ENCODE measurements around the gene CETN1.
A peak's percentile ranks its signal among the peaks of the same experiment; 100 is the strongest.

Gene CETN1

DNA sequence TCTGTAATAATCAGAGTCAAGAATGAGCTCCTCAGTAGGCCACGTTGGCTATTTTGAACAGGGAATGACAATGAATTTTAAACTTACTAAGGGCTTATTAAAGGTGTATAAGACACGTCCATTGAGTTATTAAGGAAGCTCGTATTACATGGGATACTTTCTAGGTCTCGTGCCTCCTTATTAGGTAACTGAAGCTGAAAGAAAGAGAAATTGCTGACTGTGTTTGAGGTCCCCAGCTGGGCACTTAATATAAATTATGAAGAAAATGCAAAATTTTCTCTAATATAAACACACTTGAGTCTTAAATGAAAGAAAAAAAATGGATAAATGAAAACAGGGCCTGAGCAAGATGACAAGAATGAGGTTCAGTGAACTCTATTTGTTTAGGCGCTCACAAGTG lies 38.4 kb downstream of the CETN1 start:
- DNase-seq (ENCODE audit: extremely low read depth in 1 of 2, low read depth in 1 of 2): no peak

DNA sequence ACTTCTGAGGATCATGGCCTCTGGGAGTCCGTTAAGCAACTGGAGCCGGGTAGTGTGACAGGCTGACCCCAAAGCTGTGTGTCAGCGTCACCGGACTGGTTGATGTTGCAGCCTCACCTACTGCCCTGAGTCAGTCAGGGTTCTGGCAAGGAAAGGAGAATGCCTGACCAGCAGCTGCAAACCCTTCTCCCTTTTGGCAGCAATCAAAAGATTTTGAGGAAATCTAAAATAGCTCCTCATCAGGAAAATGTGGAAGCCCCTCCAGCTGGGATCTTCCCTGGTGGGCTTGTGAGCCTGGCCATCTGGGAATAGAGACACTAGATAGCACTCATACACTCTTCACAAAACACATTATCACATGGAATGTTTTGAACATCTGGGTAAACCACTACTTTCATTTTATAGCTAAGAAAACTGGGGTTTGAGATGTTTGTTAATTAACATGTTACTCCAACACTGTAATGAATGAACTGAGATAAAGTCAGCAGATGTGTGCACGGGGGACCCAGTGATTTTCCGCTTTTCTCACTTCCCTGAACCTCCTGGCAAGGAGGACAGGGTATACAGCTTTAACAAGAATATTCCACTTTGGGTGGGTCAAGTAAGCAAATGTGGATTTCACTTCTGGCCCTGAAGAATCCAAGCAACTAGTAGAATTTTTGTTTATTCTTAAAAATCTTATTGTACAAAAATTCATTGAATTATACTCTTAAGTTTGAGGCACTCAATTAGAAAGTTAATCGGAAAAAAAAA lies 41.3 kb downstream of the CETN1 start:
- no peak for DNase-seq (ENCODE audit: extremely low read depth in 1 of 2, low read depth in 1 of 2)

DNA sequence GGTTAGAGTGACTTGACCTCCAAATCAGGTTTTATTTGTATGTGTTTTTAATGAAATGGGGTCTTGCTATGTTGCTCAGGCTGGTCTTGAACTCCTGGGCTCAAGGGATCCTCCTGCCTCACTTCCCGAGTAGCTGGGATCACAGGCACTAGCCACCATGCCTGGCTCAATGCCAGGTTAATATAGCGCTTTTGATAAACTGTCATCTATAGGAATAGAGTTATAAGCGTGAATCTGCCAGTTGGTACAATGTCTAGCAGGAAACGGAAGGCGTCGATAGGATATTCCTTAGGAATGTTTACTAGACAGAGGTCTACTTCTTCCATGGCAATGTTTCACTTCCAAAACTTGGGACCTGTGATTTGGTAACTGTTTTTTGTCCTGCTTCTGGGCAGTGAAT lies 42.1 kb downstream of the CETN1 start:
- no peak for DNase-seq (ENCODE audit: extremely low read depth in 1 of 2, low read depth in 1 of 2)

DNA sequence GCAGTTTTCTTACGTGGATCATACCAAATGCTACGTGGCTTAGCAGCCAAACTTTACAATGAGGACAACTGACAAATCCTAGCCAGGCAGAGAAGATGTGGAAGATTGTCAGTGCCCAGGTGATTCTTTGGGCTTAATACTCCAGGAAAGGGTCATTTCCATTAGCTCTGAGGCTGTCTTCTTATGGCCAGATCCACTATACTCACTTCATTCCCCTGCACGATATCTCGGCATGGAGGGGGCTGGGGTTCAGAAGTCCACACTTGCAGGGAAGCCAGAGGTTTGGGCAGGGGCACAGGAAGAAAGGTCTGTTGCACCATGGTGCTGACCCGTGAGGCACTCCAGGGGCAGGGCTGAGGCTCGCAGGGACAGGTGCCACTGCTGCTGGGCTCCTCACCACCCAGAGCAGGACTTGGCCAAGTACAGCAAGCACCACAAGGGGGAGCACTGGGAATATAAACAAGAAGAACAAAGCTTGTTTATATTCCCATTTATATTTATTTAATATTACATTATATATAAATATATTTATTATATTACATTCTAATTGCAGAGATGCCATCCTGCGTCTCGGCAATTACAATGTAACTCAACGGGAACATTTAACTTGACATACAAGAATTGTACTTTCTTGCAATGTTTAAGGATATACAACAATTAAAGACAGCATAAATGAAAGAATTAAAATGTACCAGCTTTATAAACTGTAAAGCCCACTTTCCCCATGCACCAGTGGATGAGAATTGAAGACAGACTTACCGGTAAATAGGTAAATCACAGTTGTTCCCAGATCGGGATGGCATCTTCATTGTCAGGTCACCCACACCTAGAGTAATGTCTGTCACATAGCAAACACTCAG lies 43.8 kb downstream of the CETN1 start:
- DNase-seq (ENCODE audit: extremely low read depth in 1 of 2, low read depth in 1 of 2): peak; percentile 17 to 39

DNA sequence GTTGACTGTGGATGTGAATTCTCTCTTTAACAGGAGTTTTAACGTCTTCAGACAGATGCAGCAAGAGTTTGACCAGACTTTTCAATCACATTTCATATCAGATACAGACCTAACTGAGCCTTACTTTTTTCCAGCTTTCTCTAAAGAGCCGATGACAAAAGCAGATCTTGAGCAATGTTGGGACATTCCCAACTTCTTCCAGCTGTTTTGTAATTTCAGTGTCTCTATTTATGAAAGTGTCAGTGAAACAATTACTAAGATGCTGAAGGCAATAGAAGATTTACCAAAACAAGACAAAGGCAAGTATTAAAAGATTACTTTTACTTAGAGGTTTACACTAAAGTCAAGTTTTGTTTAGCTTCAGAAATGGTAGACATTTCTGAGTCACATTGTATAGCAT lies 47.1 kb downstream of the CETN1 start:
- no peak for DNase-seq (ENCODE audit: extremely low read depth in 1 of 2, low read depth in 1 of 2)

DNA sequence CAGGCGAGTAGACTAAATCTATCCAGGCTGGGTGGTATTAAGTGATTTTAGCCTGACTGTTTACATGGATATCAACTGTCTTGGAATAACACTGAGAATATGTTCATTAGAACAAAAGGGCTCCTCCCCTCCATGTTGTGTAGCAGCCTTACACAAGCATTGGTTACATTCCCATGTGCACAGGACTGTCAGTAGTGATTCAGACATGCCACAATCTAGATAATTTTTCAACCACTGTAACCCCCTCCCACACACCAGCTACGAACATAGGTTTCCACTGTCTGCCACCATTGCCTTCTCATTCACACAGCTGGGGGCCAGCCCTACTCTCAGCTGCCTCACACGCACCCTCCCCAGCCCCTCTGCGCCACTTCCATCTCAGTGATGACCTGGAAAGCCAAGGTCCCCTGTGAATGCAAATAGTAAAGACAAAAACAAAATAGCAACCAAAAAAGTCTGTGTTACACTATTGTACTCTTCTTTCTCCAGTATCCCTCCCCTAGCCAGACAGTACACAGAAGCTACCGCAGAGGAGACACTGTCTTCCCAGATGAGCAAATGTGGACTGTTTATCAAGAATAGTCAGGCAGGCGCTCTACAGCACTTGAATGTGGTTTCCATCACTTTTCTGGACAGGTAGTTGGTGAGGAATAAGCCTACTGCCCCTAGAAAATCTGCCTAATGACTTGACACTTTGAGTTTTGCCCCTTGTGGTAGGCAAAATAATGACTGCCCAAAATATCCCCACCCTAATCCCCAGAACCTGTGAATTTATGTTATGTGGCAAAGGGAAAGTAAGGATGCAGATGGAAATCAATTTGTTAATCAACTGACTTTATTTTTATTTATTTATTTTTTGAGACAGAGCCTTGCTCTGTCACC lies 49.3 kb downstream of the CETN1 start:
- peak in 1 of 2 donors; percentile 8 for DNase-seq (ENCODE audit: extremely low read depth in 1 of 2, low read depth in 1 of 2)

DNA sequence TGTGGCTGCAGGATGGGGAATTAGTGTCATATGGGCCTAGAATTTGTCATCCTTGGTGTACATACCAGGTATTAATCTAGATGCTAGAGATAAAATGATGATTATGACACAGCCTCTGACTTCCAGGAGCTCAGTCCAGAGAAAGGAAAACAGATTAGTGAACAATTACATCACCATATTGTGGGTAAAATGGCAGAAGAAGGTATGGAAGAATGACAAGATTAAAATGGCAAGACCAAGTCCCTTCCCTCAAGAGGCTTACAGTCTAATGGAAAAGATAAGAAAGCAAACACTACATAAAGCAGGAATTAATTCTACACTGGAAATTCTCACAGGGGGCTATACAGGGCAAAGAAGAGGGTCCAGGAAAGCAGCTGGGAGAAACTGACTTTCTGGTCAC lies 51.4 kb downstream of the CETN1 start:
- DNase-seq (ENCODE audit: extremely low read depth in 1 of 2, low read depth in 1 of 2): no peak

Measured in stimulated activated CD8-positive, alpha-beta memory T cell treated with anti-CD3 and anti-CD28 coated beads, Interleukin-7, amount 100 ng/mL, for 48 hours (primary cell).